ENCODE results near the gene THRA.

THRA gene, protein sequence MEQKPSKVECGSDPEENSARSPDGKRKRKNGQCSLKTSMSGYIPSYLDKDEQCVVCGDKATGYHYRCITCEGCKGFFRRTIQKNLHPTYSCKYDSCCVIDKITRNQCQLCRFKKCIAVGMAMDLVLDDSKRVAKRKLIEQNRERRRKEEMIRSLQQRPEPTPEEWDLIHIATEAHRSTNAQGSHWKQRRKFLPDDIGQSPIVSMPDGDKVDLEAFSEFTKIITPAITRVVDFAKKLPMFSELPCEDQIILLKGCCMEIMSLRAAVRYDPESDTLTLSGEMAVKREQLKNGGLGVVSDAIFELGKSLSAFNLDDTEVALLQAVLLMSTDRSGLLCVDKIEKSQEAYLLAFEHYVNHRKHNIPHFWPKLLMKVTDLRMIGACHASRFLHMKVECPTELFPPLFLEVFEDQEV

DNA sequence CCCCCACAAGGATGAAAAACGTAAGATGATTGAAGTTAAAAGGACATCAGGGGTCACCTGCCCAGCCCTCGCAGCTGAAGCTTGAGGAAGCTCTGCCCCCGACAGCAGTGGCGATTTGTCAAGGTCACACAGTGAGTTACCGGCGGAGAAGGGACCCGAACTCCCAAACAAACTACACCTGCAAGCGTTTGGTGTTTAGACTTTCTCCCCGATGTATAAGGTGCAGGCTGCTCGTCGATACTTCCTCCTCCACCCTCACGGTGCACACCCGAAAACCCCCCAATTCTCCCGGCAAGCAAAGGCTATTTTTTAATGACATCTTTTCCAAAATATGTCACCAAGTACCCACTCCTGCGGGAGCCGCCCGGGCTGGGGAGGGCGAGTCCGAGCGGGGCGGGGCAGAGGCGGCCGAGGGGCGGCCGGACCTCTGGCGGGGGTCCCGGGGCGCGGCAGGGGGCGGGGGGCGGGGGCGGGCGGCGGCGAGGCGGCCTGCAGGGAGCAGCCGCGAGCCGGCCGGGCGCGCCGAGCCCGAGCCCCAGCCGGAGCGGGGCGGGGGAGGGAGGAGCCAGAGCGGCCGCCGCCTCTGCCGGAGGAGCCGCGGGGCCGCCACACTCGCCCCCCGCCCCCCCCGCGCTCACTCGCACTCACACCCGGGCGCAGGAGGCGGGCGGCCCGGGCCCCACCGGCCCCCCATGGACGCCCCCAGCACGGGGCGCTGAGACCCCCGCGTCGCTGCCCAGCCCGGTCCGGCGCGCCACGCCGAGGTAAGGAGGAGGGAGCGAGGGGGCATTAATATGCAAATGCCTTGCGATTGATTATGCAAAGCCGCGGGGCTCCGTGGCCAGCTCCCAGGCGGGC, at the start of gene THRA:
THRA (plus strand) TSS at position 637 of the 858 bp plus-strand sequence. CDS start 11,524 bp downstream, outside the sequence.
- DNase-seq (ENCODE audit: low spot score), result peak; percentile 57

DNA sequence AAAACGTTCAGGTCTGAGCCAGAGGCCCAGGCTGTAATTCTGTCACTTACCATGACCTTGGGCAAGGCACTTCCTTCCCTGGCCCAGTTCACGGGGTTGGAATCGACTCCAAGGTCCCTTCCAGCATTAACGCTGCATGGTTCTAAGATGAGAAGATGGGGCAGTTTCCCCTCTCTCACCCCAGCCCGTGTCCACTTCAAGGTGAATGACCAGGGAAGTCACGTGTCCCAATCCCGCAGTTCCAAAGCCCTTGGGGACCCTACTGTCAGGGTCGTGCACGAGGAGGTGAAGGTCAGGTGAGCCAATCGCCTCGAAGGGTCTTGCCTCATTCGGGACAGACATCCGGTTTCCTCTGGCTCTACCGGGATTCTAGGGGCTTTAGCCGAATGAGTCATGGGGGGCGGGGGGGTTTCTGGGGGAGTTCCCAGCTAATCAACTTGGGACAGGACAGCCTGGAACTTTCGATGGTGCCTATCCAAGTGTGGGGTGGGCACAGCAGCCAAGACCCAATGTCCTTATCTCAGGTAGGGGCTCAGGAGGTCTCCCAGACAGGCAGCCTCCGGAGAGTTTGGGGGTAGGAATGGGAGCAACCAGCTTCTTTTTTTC, 48.3 kb upstream of the THRA start:
- DNase-seq (ENCODE audit: low spot score), result no peak

DNA sequence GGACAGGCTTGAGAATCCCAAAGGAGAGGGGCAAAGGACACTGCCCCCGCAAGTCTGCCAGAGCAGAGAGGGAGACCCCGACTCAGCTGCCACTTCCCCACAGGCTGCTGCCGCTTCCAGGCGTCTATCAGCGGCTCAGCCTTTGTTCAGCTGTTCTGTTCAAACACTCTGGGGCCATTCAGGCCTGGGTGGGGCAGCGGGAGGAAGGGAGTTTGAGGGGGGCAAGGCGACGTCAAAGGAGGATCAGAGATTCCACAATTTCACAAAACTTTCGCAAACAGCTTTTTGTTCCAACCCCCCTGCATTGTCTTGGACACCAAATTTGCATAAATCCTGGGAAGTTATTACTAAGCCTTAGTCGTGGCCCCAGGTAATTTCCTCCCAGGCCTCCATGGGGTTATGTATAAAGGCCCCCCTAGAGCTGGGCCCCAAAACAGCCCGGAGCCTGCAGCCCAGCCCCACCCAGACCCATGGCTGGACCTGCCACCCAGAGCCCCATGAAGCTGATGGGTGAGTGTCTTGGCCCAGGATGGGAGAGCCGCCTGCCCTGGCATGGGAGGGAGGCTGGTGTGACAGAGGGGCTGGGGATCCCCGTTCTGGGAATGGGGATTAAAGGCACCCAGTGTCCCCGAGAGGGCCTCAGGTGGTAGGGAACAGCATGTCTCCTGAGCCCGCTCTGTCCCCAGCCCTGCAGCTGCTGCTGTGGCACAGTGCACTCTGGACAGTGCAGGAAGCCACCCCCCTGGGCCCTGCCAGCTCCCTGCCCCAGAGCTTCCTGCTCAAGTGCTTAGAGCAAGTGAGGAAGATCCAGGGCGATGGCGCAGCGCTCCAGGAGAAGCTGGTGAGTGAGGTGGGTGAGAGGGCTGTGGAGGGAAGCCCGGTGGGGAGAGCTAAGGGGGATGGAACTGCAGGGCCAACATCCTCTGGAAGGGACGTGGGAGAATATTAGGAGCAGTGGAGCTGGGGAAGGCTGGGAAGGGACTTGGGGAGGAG, 47.5 kb upstream of the THRA start, which contains the start of gene CSF3:
CSF3 (plus strand) TSS at position 436 of the 993 bp plus-strand sequence; CDS start at position 471, 35 bp downstream.
- no peak for DNase-seq (ENCODE audit: low spot score)

DNA sequence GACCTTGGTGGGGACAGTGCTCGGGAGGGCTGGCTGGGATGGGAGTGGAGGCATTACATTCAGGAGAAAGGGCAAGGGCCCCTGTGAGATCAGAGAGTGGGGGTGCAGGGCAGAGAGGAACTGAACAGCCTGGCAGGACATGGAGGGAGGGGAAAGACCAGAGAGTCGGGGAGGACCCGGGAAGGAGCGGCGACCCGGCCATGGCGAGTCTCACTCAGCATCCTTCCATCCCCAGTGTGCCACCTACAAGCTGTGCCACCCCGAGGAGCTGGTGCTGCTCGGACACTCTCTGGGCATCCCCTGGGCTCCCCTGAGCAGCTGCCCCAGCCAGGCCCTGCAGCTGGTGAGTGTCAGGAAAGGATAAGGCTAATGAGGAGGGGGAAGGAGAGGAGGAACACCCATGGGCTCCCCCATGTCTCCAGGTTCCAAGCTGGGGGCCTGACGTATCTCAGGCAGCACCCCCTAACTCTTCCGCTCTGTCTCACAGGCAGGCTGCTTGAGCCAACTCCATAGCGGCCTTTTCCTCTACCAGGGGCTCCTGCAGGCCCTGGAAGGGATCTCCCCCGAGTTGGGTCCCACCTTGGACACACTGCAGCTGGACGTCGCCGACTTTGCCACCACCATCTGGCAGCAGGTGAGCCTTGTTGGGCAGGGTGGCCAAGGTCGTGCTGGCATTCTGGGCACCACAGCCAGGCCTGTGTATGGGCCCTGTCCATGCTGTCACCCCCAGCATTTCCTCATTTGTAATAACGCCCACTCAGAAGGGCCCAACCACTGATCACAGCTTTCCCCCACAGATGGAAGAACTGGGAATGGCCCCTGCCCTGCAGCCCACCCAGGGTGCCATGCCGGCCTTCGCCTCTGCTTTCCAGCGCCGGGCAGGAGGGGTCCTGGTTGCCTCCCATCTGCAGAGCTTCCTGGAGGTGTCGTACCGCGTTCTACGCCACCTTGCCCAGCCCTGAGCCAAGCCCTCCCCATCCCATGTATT, 46.5 kb upstream of the THRA start:
- no peak for DNase-seq (ENCODE audit: low spot score)

DNA sequence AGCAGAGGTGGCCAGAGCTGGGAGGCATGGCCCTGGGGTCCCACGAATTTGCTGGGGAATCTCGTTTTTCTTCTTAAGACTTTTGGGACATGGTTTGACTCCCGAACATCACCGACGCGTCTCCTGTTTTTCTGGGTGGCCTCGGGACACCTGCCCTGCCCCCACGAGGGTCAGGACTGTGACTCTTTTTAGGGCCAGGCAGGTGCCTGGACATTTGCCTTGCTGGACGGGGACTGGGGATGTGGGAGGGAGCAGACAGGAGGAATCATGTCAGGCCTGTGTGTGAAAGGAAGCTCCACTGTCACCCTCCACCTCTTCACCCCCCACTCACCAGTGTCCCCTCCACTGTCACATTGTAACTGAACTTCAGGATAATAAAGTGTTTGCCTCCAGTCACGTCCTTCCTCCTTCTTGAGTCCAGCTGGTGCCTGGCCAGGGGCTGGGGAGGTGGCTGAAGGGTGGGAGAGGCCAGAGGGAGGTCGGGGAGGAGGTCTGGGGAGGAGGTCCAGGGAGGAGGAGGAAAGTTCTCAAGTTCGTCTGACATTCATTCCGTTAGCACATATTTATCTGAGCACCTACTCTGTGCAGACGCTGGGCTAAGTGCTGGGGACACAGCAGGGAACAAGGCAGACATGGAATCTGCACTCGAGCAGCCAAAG, 45.2 kb upstream of the THRA start:
- no peak for DNase-seq (ENCODE audit: low spot score)

DNA sequence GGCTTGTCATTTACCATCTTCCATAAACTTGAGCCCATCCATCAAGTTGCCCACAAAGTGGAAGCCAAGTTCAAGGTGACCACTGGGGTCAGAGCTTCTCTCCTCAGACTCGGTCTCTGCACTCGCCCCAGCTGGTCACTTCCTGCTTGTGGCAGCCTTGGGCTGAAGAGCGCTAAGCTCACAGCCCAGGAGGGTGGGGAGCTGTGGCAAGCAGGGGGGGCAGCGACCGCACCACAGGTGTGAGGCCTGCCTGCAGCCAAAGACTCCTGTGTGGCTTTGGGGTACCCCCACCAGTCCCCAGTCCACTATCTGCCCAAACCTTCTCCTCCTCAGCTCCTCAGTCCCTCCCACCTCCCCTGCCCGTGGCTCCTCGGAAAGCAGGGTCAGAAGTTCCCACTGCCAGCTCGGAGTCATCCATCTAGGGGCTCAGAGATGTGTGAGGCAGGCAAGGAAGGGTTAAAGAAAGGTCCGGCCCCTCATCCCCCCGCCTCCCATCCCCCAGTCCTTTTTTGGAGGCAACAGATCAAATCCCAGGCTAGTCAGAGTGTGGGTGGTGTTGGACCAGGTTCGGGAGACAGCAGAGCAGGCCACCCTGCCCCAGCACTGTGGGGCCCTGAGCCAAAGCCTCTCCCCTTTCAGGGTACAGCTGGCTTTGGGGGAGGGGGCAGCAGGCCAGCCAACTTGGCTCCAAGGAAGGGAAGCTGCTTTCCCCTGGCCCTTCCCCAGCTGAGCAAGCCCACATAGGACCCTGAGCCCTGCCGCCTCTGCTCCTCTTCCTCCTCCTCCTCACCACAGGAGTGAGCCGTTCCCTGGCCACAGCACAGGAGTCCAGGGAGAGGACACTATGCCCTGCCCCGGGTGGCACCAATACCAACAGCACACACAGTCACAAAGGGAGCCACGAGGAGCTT, 44.3 kb upstream of the THRA start:
- no peak for DNase-seq (ENCODE audit: low spot score)

DNA sequence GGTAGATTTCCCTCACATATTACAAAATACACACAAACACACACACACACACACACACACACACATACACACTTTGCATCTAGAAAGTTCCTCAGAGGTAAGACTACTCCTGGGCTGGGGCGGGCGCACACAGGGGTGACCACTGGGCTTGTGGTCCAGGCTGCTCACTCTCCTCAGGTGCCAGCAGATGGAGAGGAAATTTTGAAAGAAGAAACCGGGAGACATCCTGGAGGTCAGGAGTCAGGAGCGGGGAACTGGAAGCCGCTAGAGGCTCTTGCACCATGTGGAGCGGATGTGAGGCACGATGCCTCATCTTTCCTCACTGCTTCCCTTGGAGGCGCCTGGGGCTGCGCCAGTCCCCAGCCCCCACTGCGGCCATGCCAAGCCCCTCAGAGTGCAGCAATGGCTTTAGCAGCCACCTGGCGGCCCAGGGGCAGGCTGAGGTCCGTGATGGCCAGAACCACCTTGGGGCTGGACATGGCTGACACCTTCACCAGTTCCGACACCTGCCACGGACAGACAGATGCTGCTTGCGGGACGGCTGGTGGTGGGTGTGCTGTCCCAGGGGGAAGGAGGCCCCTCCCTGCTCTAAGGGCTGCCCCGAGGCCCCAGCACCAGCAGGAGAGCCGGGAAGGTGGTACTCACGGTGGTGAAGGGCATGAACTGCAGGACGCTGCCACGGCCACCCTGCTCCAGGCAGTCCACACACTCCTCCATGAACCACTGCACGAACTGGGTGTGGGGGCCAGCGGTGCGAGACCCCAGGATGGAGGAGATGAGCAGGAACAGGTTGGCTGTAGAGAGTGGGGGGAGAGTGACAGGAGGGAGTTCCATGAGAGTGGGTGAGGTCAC, 43.4 kb upstream of the THRA start:
- no peak for DNase-seq (ENCODE audit: low spot score)

DNA sequence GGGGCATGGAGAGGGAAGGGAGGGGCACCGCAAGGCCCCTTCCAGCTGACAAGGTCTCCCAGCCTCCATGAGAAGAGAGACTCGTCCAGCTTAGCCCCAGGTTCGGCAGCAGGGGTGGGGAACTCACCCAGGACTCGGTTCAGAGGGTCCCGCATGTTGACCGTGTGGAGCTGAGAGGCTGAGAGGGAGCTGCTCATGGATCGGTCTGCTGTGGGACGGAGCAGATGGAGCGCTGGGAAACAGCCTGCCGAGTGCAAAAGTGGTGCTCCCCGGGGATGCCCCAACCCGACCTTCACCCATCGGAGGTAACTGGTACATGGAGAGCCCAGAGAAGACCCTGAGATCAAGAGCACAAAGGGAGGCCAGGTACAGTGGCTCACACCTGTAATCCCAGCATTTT, 42.6 kb upstream of the THRA start:
- DNase-seq (ENCODE audit: low spot score), result no peak

DNA sequence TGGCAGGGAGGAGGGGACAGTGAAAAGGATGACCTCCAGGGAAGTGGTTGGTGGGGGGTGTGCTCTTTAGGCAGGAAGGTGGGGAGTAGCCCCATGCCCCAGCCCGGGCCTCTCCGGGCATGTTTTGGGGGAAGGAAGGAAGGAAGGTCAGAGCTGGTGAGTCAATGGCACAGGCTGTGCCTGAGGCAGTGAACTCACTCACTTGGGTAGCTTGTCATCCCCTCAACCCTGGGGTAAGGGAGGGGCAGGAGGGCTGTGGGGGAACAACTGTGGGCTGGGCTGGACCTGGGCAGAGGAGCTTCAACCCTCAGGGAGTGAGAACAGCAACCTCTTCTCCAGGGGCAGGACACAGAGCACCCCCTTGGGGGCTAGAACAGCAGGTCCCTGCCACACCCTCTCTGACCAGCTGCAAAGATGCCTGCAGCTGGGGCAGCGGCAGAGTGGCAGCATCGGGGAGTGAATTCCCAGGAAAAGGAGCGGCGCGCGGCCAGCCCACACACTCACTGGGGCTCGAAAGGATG, 41.3 kb upstream of the THRA start:
- peak; percentile 39 for DNase-seq (ENCODE audit: low spot score)

DNA sequence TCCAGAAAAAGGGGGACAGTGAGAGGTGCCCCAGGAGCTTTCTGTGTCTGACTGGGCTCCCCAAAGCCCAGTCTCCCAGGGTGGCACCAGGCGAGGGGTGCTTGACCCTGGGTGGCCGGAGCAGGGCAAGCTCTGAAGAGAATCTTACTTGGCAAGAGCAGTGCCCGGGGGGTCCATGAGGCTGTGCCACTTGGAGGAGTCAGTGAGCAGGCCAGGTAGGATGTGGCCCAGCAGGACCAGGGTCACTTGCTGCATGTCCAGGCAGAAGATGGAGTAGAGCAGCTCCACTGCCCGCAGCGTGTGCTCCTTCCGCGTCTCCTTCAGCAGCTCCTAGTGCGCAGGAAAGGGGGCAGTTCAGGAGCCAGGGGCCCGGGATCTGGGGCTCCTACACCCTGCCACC, 40.3 kb upstream of the THRA start:
- DNase-seq (ENCODE audit: low spot score), result no peak

DNA sequence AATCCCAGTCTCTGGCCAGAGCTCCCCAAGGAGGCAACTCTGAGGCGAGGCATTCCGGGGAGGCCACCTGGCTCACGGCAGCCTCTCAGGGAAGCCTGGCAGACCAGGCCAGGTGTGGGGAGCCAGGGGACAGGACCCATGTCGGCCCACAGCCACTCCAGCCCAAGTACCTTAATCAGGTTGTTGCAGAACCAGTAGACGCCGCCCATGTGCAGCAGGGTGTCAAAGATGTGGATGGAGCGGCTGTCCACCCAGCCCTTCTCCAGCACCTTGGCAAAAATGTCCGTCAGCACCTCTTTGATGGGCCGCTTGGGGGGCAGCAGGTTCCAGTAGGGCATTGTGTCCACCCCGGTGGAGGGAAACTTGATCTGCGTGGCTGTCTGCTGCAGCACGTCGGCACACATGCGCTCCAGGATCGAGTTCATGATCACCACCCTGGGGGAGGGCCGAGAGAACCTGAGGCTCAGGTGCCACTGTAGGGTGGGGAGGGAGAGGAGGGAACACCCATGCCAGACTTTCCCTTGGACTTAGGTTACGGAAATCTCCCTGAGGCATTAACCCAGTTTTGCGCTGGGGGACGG, 39.7 kb upstream of the THRA start:
- DNase-seq (ENCODE audit: low spot score), result no peak

DNA sequence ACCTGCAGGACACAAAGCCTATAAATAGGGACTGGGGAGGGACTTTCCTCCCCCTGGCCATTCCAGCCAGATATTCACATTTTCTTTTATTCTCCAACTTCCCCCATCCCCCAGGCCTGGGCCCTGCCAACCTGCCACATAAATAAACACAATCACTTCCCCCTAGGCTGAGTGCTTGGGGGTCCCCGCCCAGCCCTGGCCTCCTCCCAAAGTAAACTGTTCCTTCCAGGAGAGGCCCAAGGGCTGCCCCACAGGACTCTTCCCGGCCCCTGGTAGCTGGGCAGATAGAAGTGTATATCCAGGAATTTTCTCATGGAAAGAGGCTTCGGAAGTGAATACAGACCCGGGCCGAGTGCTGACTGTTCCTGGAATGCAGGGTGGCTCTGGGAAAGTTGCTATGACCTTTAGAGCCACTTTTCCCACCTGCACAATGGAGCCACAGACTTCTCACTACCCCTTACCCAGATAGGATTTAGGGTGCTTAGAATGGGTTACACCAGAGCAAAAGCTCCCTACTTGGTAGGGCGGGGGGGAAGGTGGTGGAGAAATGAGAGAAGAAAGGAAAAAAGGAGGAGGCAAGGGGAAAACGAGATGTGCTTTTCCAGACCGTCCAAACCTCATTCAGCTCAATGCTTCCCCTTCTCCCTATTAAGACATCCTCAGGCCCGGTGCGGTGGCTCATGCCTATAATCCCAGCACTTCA, 39.0 kb upstream of the THRA start:
- DNase-seq (ENCODE audit: low spot score), result no peak

DNA sequence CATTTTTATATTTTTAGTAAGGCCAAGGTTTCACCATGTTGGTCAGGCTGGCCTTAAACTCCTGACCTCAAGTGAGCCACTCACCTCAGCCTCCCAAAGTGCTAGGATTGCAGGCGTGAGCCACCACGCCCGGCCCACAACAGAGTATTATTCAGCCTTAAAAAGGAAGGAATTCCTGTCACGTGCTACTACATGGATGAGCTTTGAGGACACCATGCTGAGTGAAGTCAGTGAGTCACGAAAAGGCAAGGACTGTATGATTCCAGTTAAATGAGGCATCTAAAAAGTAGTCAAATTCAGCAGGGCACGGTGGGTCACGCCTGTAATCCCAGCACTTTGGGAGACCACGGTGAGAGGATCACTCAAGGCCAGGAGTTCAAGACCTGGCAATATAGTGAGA, 37.9 kb upstream of the THRA start:
- no peak for DNase-seq (ENCODE audit: low spot score)

DNA sequence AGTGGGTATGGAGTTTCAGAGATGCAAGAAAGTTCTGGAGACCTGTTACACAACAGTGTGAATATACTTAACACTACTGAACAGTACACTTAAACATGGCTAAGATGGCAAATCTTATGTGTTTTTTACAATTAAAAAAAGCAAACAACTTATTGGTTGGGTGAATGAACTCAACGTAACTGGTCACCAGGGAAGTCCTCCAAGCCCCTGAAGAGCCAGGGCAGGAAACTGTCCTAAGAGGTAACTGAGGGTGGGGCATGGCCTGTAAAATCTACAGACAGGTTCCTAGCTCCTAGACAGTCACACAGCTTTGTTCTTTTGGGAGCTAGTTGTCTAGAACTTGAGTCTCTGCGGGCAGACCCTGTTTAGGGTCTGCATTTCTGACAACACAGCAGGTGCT, 37.2 kb upstream of the THRA start:
- no peak for DNase-seq (ENCODE audit: low spot score)

DNA sequence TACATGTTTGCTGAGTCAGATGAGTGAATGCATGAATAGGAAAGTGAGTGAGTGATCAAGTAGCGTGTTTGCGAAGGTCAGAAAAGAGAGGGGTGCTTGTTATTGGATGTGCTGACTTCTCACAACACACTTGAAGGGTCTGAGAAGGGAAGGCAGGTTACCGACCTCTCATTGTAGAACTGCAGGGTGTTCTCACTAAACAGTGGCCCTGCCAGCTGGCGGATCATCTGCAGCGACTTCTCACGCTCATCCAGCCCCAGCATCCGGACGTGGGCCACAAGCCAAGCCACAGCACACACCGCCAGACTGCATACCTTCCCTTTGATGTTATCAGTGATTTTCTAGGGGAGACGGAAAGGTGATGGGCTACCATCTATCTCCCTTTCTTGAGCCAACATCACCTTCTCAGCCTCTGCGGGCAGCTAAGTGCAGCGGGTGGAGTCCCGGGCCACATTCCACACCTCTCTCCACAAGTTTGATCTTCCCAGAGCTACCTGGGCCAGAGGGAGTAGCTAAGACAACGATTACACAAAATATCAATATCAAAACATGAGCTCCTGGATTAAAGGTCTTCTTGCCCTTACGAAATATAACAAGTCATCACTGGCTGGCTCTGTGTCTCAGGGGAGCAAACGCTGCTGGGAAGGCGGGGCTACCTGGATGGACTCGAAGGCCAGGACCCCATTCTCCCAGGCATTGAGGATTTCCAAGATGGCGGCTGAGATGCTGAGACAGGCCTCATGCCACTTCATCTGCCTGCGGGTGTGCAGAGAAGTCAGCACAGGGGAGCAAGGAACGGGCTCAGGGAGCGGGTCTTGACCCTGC, 36.6 kb upstream of the THRA start:
- no peak for DNase-seq (ENCODE audit: low spot score)
